Mesodermal cell (in vitro differentiated cells): ENCODE measurements around the gene GTPBP4.

Experiments
- H3K27ac ChIP-seq: 2 replicates; pipeline ENCODE4 v1.7.0; 2013; ENCODE audit warnings: mild to moderate bottlenecking, low read depth, low read length, moderate library complexity; ENCODE audit not compliant: severe bottlenecking
- H3K36me3 ChIP-seq: 2 replicates; pipeline ENCODE4 v1.7.1; 2013; ENCODE audit warnings: mild to moderate bottlenecking, low read length, moderate library complexity; ENCODE audit not compliant: control insufficient read depth, insufficient read depth
- H3K4me1 ChIP-seq: one replicate; pipeline ENCODE4 v1.7.1; 2013; ENCODE audit warnings: mild to moderate bottlenecking, low read length; ENCODE audit not compliant: insufficient read depth, control insufficient read depth, poor library complexity, severe bottlenecking
- H3K4me3 ChIP-seq: 2 replicates; pipeline ENCODE4 v1.7.0; 2013; ENCODE audit warnings: low read length, control low read depth, mild to moderate bottlenecking; ENCODE audit not compliant: insufficient read depth, poor library complexity, severe bottlenecking; ENCODE audit errors: extremely low read depth
- H3K9me3 ChIP-seq: 2 replicates; pipeline ENCODE4 v1.7.1; 2013; ENCODE audit warnings: mild to moderate bottlenecking, low read length, moderate library complexity; ENCODE audit not compliant: control insufficient read depth
- WGBS, 2 experiments: methylation state at CpG; one replicate each; pipeline ENCODE4 v1.1.5; 2013; ENCODE audit warnings: missing lambda C conversion rate in 2 of 2; ENCODE audit not compliant: insufficient coverage in 2 of 2; 5-methylcytosine and 5-hydroxymethylcytosine counted together

GTPBP4 gene

DNA sequence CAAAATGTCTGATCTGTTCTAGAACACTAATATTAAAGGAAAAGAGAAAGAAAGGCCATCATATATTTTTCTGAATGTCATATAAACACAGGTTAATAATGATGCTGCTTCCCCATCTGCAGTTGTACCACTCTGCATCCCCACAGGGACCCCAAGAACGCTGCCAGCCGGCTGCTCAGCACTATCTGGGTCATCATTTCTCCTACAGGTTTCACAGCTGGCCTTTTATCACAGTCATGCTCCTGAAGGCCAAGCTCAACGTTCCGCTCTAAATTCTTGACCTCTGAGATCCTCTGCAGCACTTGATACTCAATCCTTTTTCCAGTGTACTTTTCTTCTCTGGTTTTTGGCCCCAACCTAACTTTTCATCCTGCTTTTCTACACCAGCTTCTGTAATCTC, 55.9 kb downstream of the GTPBP4 start:
- Histone ChIP-seq H3K4me1 (peaks cover 2% of the 10 kb centered on the region), H3K36me3 (peaks cover 71% of the 10 kb centered on the region), H3K9me3 (no peaks in the 10 kb centered on the region), H3K27ac (peak overlapping the region; percentile 46), H3K4me3 (peak overlapping the region; percentile 35)
- 84 to 100% methylated on average over 3 to 4 of the region's 4 CpGs for whole genome bisulfite sequencing, 2 experiments

DNA sequence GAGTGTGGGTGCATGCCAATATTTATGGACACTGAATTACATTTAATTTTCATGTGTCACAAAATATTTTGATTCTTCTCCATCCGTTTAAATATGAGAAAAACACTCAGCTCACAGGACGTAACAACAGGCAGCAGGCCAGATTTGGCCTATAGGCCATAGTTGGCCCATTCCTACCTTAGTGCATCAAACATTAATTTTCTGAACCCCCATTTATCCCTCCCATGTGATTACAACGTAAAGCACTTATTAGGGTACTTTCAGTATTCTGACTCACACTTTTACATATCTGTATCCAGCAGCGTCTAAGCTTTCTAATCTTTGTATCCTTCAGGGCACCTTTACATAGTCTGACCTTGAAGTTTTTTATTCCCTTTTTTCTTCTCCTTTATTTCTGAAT, 56.7 kb downstream of the GTPBP4 start:
- peak overlapping the region; percentile 35 for H3K4me3 ChIP-seq
- WGBS, 2 experiments: 92 to 93% methylated on average over 2 to 4 of the region's 4 CpGs
- H3K9me3 ChIP-seq: no peaks in the 10 kb centered on the region
- H3K27ac ChIP-seq: no peak overlapping the region
- peaks cover 65% of the 10 kb centered on the region for H3K36me3 ChIP-seq
- peaks cover 2% of the 10 kb centered on the region for H3K4me1 ChIP-seq

DNA sequence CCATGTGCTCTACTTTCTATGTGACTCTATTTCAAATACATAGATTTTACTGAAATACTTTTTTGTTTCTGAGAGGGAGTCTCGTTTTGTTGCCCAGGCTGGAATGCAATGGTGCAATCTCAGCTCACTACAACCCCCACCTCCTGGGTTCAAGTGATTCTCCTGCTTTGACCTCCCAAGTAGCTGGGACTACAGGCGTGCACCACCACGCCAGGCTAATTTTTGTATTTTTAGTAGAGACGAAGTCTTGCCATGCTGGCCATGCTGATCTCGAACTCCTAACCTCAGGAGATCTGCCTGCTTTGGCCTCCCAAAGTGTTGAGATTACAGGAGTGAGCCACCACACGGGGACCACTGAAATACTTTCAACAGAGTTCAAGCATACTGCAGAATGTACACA, 57.2 kb downstream of the GTPBP4 start:
- Histone ChIP-seq H3K4me1 (peaks cover 2% of the 10 kb centered on the region), H3K4me3 (peak overlapping the region; percentile 35), H3K27ac (no peak overlapping the region), H3K9me3 (no peaks in the 10 kb centered on the region), H3K36me3 (peaks cover 61% of the 10 kb centered on the region)
- 89 to 100% methylated on average over 3 to 4 of the region's 6 CpGs for WGBS, 2 experiments

- H3K9me3 ChIP-seq: no peaks in the 10 kb centered on the region
- H3K4me3 ChIP-seq: peak overlapping the region; percentile 98
- 0 to 2% methylated on average over 11 to 12 of the region's 15 CpGs for WGBS, 2 experiments
- peak overlapping the region; percentile 99 for H3K27ac ChIP-seq
- H3K36me3 ChIP-seq: peaks cover 65% of the 10 kb centered on the region
- peaks cover 13% of the 10 kb centered on the region for H3K4me1 ChIP-seq
Observed at GRCh38 chr10:1047937-1048336, 59.7 kb downstream of the GTPBP4 start.

- 0 to 1% methylated on average over 37 of the region's 37 CpGs for WGBS, 2 experiments
- no peaks in the 10 kb centered on the region for H3K9me3 ChIP-seq
- peak overlapping the region; percentile 99 for H3K27ac ChIP-seq
- peak overlapping the region; percentile 98 for H3K4me3 ChIP-seq
- peaks cover 13% of the 10 kb centered on the region for H3K4me1 ChIP-seq
- H3K36me3 ChIP-seq: peaks cover 65% of the 10 kb centered on the region
Observed at GRCh38 chr10:1048349-1048731, 60.1 kb downstream of the GTPBP4 start.

DNA sequence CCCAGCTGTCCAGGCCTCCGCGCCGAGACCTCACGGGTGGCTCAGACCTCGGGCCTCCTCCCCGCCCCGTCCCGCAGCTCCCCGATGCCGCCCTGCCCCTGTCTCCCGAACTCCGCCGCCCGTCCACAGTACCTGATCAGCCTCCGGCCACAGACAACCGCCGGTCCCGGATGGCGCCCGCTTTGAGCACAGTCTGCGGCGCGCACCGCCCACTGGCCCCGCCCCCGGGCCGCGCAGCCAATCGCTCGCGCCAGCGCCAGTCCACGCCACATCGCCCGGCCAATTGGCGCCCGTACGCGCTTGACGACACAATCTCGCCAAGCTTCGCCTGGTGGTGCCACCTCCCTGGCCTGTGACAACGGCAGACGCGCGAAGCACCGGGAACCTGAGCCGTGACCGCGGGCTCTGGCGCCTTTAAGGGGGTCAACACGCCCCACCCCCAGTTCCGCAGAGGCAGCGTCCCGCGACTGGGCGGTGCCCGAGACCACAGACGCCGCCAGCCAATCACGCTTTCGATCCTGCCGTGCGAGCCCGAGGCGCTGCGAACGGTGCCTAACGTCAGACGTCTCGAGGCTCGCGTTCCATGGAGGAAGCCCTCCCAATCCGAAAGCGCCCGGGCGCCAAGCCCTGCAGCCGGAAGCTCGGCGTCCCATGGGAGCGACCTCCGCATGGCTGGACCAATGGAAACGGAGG, 60.6 kb downstream of the GTPBP4 start, which contains the start of gene IDI1:
TSS of gene IDI1 (minus strand) at position 388 of the 693 bp plus-strand sequence. CDS start at position 272, 116 bp downstream.
- Histone ChIP-seq H3K4me1 (peaks cover 13% of the 10 kb centered on the region), H3K27ac (peak within 1 kb of the TSS; percentile 99), H3K9me3 (no peaks in the 10 kb centered on the region), H3K4me3 (peak within 1 kb of the TSS; percentile 98), H3K36me3 (peaks cover 65% of the 10 kb centered on the region)
- WGBS, 2 experiments: 0% methylated on average over 70 to 72 of the region's 83 CpGs

- H3K36me3 ChIP-seq: peaks cover 65% of the 10 kb centered on the region
Observed at GRCh38 chr10:1049425-1049958, 61.3 kb downstream of the GTPBP4 start.

GRCh38 chr10:1050145-1050544, 61.9 kb downstream of the GTPBP4 start:
- 30 to 40% methylated on average over 2 to 3 of the region's 5 CpGs for WGBS, 2 experiments
- peaks cover 20% of the 10 kb centered on the region for H3K4me1 ChIP-seq
- H3K36me3 ChIP-seq: peaks cover 64% of the 10 kb centered on the region
- H3K4me3 ChIP-seq: peak overlapping the region; percentile 98
- peak overlapping the region; percentile 99 for H3K27ac ChIP-seq
- no peaks in the 10 kb centered on the region for H3K9me3 ChIP-seq

More at GRCh38 chr10:1049425-1049958, 61.3 kb downstream of the GTPBP4 start:
- 0 to 1% methylated on average over 19 to 29 of the region's 34 CpGs for WGBS, 2 experiments
- peak overlapping the region; percentile 98 for H3K4me3 ChIP-seq
- H3K4me1 ChIP-seq: peaks cover 13% of the 10 kb centered on the region
- H3K9me3 ChIP-seq: no peaks in the 10 kb centered on the region
- H3K27ac ChIP-seq: peak overlapping the region; percentile 99

DNA sequence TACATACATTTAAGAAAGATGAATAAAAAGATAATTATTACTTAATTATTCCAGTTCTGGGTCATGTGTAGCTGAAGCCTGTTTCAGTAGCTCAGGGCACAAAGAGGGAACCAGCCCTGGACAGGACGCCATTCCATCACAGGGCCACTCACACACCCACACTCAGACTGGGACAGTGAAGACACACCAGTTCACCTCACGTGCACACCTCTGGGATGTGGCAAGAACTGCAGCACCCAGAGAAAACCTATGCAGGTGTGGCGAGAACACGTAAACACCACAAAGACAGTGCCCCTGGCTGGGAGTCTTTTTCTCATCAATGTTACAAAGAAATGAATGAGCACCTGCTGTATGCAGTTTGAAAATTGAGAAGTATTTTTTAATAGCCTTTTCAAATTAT, 62.3 kb downstream of the GTPBP4 start:
- H3K4me1 ChIP-seq: peaks cover 21% of the 10 kb centered on the region
- H3K36me3 ChIP-seq: peaks cover 60% of the 10 kb centered on the region
- H3K4me3 ChIP-seq: peak overlapping the region; percentile 98
- no peaks in the 10 kb centered on the region for H3K9me3 ChIP-seq
- no peak overlapping the region for H3K27ac ChIP-seq
- 60 to 73% methylated on average over 4 of the region's 4 CpGs for WGBS, 2 experiments

DNA sequence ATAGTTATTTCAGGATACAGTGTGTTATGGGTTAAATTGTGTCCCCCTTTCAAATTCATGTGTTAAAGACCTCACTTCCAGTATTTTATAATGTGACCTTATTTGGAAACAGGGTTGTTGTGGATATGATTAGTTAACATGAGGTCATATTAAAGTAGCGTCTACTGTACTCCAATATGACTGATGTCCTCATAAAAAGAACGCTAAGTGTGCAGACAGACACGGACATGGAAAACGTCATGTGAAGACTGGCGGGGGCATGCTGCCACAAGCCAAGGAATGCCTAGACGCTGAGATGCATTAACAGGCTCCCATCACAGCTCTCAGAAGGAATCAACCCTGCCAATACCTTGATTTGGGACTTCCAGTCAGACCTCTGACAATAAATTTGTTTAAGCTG, 66.5 kb downstream of the GTPBP4 start:
- WGBS, 2 experiments: 89 to 91% methylated on average over 5 to 6 of the region's 6 CpGs
- Histone ChIP-seq H3K4me1 (peaks cover 21% of the 10 kb centered on the region), H3K27ac (no peak overlapping the region), H3K36me3 (peaks cover 45% of the 10 kb centered on the region), H3K4me3 (peak overlapping the region; percentile 99), H3K9me3 (no peaks in the 10 kb centered on the region)
